ENCODE results near the gene CTLA4. TPM values are rescaled to one million over a fixed set of nuclear protein-coding genes. Genes with fewer than 3 reads are reported as not detected.

Gene CTLA4
- total RNA-seq, 1 donor from 2014 or later: 0.65 TPM

- Mint-ChIP-seq H3K27me3 (ENCODE audit: low read depth) (no peaks in the 10 kb centered on the region), H3K4me3 (no peak overlapping the region), H3K9me3 (peaks cover 3% of the 10 kb centered on the region)
Measured at GRCh38 chr2:203894262-203894661, 26.7 kb downstream of the CTLA4 start.

GRCh38 chr2:203897544-203897943 lies 30.0 kb downstream of the CTLA4 start:
- no peaks in the 10 kb centered on the region for H3K27me3 Mint-ChIP-seq (ENCODE audit: low read depth)
- no peak for TF ChIP-seq CTCF (conservative IDR thresholded peaks at IDR 0.05)
- no peak overlapping the region for H3K4me3 Mint-ChIP-seq
- peaks cover 15% of the 10 kb centered on the region for H3K4me1 Mint-ChIP-seq
- no peak overlapping the region for H3K27ac Mint-ChIP-seq (ENCODE audit: unreplicated experiment)
- peaks cover 3% of the 10 kb centered on the region for H3K9me3 Mint-ChIP-seq
- peaks cover 7% of the 10 kb centered on the region for H3K36me3 Mint-ChIP-seq (ENCODE audit: low read depth)
- DNase-seq (ENCODE audit: low read depth, low spot score): no peak

More at GRCh38 chr2:203894262-203894661, 26.7 kb downstream of the CTLA4 start:
- Mint-ChIP-seq H3K36me3 (ENCODE audit: low read depth) (no peaks in the 10 kb centered on the region), H3K4me1 (peaks cover 20% of the 10 kb centered on the region), H3K27ac (ENCODE audit: unreplicated experiment) (no peak overlapping the region)
- no peak for DNase-seq (ENCODE audit: low read depth, low spot score)
- no peak for TF ChIP-seq CTCF (conservative IDR thresholded peaks at IDR 0.05)

GRCh38 chr2:203898657-203899056 lies 31.1 kb downstream of the CTLA4 start:
- peaks cover 3% of the 10 kb centered on the region for H3K9me3 Mint-ChIP-seq
- H3K27ac Mint-ChIP-seq (ENCODE audit: unreplicated experiment): no peak overlapping the region
- no peak for TF ChIP-seq CTCF (conservative IDR thresholded peaks at IDR 0.05)
- peaks cover 11% of the 10 kb centered on the region for H3K4me1 Mint-ChIP-seq
- H3K27me3 Mint-ChIP-seq (ENCODE audit: low read depth): no peaks in the 10 kb centered on the region
- H3K4me3 Mint-ChIP-seq: no peak overlapping the region
- DNase-seq (ENCODE audit: low read depth, low spot score): no peak
- H3K36me3 Mint-ChIP-seq (ENCODE audit: low read depth): peaks cover 7% of the 10 kb centered on the region

- H3K27ac Mint-ChIP-seq (ENCODE audit: unreplicated experiment): no peak overlapping the region
- H3K27me3 Mint-ChIP-seq (ENCODE audit: low read depth): no peaks in the 10 kb centered on the region
- no peak overlapping the region for H3K4me3 Mint-ChIP-seq
- H3K9me3 Mint-ChIP-seq: peaks cover 3% of the 10 kb centered on the region
- peaks cover 11% of the 10 kb centered on the region for H3K4me1 Mint-ChIP-seq
- peaks cover 7% of the 10 kb centered on the region for H3K36me3 Mint-ChIP-seq (ENCODE audit: low read depth)
- no peak for DNase-seq (ENCODE audit: low read depth, low spot score)
- TF ChIP-seq CTCF (conservative IDR thresholded peaks at IDR 0.05): no peak
Measured at GRCh38 chr2:203900253-203900652, 32.7 kb downstream of the CTLA4 start.

GRCh38 chr2:203904022-203904421 lies 36.5 kb downstream of the CTLA4 start:
- peaks cover 7% of the 10 kb centered on the region for H3K36me3 Mint-ChIP-seq (ENCODE audit: low read depth)
- no peak overlapping the region for H3K4me3 Mint-ChIP-seq
- peaks cover 3% of the 10 kb centered on the region for H3K9me3 Mint-ChIP-seq
- no peak overlapping the region for H3K27ac Mint-ChIP-seq (ENCODE audit: unreplicated experiment)
- TF ChIP-seq CTCF (conservative IDR thresholded peaks at IDR 0.05): no peak
- no peaks in the 10 kb centered on the region for H3K27me3 Mint-ChIP-seq (ENCODE audit: low read depth)
- peaks cover under 1% of the 10 kb centered on the region for H3K4me1 Mint-ChIP-seq
- no peak for DNase-seq (ENCODE audit: low read depth, low spot score)

GRCh38 chr2:203905656-203906055 lies 38.1 kb downstream of the CTLA4 start:
- Mint-ChIP-seq H3K36me3 (ENCODE audit: low read depth) (peaks cover 6% of the 10 kb centered on the region), H3K4me1 (peaks cover 6% of the 10 kb centered on the region), H3K27me3 (ENCODE audit: low read depth) (no peaks in the 10 kb centered on the region), H3K4me3 (no peak overlapping the region), H3K9me3 (peaks cover 2% of the 10 kb centered on the region), H3K27ac (ENCODE audit: unreplicated experiment) (no peak overlapping the region)
- no peak for TF ChIP-seq CTCF (conservative IDR thresholded peaks at IDR 0.05)
- DNase-seq (ENCODE audit: low read depth, low spot score): no peak

All from neural crest cell (in vitro differentiated cells).